HUDEP-2 (cell line): ENCODE data around the gene AQP1.

Experiments used
- DNase-seq, 76 experiments: peaks; one replicate each; lab custom pipeline; 2025; ENCODE audit not compliant: unreplicated experiment in 76 of 76; lab: John Stamatoyannopoulos, UW

Gene AQP1

DNA sequence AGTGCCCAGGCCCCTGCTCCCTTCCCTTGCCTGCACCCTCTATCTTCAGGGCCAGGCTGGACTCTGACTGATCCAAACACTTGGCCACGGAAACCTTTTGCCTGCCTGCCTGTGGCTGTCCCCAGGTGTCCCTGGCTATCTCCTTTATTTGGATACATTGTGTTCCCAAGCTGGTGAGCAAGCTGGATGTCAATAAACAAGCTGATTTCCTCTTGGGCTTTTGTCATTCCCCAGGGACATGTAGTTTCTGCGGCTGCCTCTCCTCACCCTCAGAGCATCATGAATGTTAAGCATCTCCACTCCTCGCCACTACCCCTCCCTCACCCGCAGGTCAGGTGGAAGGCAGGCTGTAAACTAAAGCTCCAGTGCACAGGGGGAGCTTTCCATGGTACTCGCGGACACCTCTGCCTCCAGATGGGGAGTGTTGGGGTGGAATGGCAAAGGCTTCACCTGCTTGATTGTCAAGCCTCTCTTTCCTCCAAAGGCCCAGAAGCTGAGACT lies 59.0 kb downstream of the AQP1 start:
- DNase-seq = no peak

DNA sequence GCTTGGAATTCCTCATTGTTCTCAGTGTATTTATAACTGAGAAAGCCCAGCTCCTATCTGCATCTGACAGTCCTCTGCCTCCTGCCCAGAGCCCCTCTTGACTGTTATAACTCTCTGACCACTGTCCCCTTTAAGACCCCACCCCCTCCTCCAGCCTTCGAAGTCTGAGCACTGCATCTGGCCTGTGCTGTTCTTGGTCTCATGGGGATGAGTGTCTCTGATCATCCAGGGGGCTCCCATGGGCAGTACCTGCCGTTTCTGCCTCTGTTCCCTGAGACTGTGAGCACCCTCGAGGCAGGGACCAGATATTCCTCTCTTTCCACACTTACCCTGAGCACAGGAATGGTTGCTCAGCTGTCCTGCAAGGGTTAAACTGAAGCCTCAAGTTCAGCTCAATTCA lies 59.8 kb downstream of the AQP1 start:
- no peak for DNase-seq

DNA sequence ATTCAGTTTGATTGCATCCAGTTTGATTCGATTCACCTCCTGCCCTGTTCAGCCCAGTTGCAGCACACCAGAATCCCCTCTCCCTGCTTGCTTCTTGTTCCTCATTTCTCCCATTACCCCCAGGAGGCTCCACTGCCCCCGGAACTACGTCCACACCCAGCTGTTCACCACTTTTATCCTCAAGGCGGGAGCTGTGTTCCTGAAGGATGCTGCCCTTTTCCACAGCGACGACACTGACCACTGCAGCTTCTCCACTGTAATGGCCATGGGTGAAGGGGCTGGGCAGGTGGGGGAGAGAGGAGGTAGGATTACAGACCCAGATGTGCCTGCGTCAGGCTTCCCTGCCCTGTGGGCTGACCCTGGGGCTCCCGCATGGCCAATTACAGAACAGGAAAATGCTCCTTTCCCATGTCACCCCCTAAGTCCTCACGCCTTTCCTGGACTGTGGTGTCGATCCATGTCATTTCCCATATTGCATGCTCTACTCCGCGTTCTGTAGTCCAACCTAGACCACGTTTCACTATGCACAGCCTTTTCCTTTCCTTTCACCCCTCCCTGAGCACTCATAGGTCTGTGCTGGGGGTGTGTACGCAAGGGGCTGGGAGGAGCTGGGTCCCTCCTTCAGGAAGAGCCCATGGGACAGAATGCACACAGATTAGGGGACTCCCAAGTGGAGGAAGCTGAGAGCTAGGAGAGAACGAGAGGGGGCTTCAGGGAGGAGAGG lies 60.3 kb downstream of the AQP1 start:
- no peak for DNase-seq

DNA sequence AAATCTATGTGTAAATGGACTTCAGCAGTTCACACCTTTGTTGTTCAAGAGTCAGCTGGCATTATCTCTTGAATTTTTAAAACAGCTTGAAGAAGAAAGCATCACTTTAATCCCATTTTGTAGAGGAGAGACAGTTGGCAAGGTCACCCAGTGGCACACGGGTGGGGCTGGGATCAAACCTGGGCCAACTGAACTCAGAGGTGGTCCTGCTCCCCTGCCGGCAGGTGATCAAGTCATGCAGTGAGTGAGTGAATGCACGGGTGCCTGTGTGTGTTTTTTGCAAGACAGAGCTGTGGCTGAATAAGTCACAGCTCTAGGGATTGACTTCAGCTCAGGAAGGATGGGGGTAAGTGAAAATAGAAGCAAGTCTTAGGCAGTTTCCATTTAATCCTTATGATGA lies 61.6 kb downstream of the AQP1 start:
- DNase-seq = no peak

DNA sequence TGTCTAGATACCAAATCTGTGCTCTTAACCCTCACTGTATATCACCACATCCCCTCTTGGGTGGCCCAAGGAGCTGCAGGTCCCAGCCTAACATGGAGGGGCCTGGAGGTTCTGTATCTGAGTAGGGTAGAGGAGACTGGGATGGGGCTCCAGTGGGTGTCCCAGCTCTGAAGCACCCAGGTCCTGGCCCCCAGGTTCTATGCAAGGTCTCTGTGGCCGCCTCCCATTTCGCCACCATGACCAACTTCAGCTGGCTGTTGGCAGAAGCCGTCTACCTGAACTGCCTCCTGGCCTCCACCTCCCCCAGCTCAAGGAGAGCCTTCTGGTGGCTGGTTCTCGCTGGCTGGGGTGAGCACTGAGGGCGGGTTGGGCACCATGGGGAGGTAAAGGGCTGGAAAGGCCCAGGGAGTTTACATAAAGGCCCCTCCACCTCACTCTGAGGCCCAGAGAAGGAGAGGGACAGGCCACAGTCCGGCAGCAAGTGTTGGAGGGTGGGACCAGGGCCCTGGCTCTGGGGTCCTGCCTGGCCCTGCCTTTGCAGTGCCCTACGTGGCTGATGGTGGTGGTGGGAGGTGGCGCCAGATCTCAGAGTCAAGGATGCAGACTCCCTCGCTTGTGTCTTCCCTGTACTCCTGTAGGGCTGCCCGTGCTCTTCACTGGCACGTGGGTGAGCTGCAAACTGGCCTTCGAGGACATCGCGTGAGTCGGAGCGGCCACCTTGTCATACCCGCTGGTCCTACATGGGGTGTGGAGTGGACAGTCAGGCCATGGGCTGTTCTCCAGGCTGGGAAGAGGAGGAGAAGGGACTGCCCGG lies 62.3 kb downstream of the AQP1 start:
- DNase-seq = no peak

DNA sequence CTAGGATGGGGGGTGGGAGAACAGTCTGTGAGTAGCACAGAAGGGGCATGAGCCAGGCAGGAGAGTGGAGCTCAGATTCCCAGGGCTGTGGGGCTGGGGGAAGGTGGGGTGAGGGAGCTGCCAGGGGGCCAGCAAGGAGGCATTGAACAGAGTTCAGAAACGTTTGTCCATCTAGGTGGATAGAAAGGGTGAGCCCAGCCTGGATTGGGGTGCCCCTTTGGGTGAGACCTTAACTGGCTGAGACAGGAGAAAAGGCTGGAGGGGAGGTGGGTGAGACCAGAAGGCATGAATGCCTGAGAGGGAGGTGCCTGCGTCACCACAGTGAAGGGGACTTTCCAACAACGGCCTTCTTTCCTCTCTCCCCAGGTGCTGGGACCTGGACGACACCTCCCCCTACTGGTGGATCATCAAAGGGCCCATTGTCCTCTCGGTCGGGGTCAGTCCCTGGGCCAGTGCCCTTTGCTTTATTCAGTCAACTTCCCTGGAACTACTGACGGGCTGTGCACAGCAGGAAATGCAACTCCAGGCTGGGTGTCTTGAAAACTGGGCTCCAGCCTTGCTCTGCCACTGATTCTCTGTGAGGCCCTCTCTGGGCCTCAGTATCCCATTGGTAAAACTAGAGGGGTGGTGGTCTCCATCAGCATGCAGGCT lies 63.1 kb downstream of the AQP1 start:
- DNase-seq = peak in 55 of 76 experiments; percentile 7 to 68 (median 43)
